Panc1 (cell line): ENCODE results near the gene CYB5R3.
"Not testable (repeated sequence)": the region's sequence is repeated elsewhere in the genome, so short reads cannot be mapped to it uniquely, and the experiment has no call there.

Source experiments
- CTCF ChIP-seq: fragments of 450-650 bp; IDR thresholded peaks from 2 replicates; pipeline ENCODE4 v1.5.1; 2017; ENCODE audit warnings: mild to moderate bottlenecking
- POLR2AphosphoS5 ChIP-seq: IDR thresholded peaks from 2 replicates; pipeline ENCODE4 v1.6.1; 2012; ENCODE audit warnings: mild to moderate bottlenecking, low read depth, low read length, moderate library complexity

GRCh38 chr22:42580040-42580439 is 69.2 kb downstream of the CYB5R3 start:
- not testable (repeated sequence) for TF ChIP-seq POLR2AphosphoS5, CTCF
